Daoy (cell line): ENCODE results near the gene WDR33. TPM values are rescaled to one million over a fixed set of nuclear protein-coding genes. Genes with fewer than 3 reads are reported as not detected.

ENCODE experiments used
- DNase-seq: peaks from one replicate; pipeline ENCODE4 v3.0.0-alpha.2; 2015; ENCODE audit warnings: low read depth
- total RNA-seq: library from RNA; depleted of rRNA; stranded (reverse); fragments of >200 nt; shearing (Covaris generic); gene quantifications from 2 replicates; pipeline ENCODE4 v1.2.3, GENCODE V29; 2014

Gene WDR33
- total RNA-seq, 1 experiment from 2014 or later, result 21.9 TPM

- DNase-seq, result peak; percentile 70
Measured at GRCh38 chr2:127695491-127696472, 115.2 kb downstream of the WDR33 start.

GRCh38 chr2:127694986-127695385, 116.0 kb downstream of the WDR33 start:
- DNase-seq, result no peak

GRCh38 chr2:127690696-127691095, 120.3 kb downstream of the WDR33 start:
- DNase-seq, result no peak

- no peak for DNase-seq
Measured at GRCh38 chr2:127688405-127688804, 122.6 kb downstream of the WDR33 start.

GRCh38 chr2:127685410-127686080, 125.4 kb downstream of the WDR33 start:
- no peak for DNase-seq

GRCh38 chr2:127683757-127684156, 127.2 kb downstream of the WDR33 start:
- peak; percentile 35 for DNase-seq

- DNase-seq, result no peak
Measured at GRCh38 chr2:127683056-127683455, 127.9 kb downstream of the WDR33 start.

- DNase-seq, result no peak
Measured at GRCh38 chr2:127681976-127682857, 128.8 kb downstream of the WDR33 start.

- no peak for DNase-seq
Measured at GRCh38 chr2:127681288-127681804, 129.6 kb downstream of the WDR33 start.

GRCh38 chr2:127680706-127681287, 130.2 kb downstream of the WDR33 start:
- DNase-seq, result no peak

GRCh38 chr2:127679680-127680361, 131.2 kb downstream of the WDR33 start:
- no peak for DNase-seq

GRCh38 chr2:127678991-127679390, 132.0 kb downstream of the WDR33 start:
- no peak for DNase-seq

- no peak for DNase-seq
Measured at GRCh38 chr2:127678531-127678930, 132.4 kb downstream of the WDR33 start.

- DNase-seq, result no peak
Measured at GRCh38 chr2:127676906-127677305, 134.1 kb downstream of the WDR33 start.

- DNase-seq, result peak; percentile 41
Measured at GRCh38 chr2:127675331-127676261, 135.4 kb downstream of the WDR33 start, which contains the start of gene LIMS2. LIMS2 (minus strand) TSS chr2:127675530; CDS start chr2:127675024, 506 bp downstream.

- no peak for DNase-seq
Measured at GRCh38 chr2:127674241-127675209, 136.4 kb downstream of the WDR33 start.

GRCh38 chr2:127673291-127674069, 137.5 kb downstream of the WDR33 start:
- no peak for DNase-seq
